ENCODE measurements around the gene UCHL5.
"Not testable (repeated sequence)": the region's sequence is repeated elsewhere in the genome, so short reads cannot be mapped to it uniquely, and the experiment has no call there.

The UCHL5 gene

DNA sequence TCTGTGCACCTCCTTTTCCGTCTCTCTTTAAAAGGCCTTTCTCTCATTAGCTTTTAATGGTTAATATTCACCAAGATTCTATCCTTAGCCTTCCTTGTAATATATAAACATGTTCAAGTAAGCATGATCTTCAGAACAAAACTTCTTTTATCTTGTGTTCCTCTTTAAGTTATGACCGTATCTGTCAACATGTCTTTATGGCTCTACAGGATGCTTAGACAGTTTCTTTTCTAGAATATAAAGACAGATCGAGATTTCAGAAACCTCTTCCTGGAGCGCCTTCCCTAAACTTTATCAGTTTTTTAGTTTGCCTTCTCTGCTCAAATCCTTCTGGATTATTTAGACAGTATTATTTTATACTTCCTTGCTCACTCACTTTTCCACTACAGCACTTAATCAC lies 7.4 kb upstream of the UCHL5 start:
- FAIRE-seq (no peak), DNase-seq (ENCODE audit: insufficient read length, low spot score) (no peak)

GRCh38 chr1:193065954-193066353 lies 6.8 kb upstream of the UCHL5 start:
- DNase-seq (ENCODE audit: insufficient read length, low spot score) (no peak), FAIRE-seq (no peak)

DNA sequence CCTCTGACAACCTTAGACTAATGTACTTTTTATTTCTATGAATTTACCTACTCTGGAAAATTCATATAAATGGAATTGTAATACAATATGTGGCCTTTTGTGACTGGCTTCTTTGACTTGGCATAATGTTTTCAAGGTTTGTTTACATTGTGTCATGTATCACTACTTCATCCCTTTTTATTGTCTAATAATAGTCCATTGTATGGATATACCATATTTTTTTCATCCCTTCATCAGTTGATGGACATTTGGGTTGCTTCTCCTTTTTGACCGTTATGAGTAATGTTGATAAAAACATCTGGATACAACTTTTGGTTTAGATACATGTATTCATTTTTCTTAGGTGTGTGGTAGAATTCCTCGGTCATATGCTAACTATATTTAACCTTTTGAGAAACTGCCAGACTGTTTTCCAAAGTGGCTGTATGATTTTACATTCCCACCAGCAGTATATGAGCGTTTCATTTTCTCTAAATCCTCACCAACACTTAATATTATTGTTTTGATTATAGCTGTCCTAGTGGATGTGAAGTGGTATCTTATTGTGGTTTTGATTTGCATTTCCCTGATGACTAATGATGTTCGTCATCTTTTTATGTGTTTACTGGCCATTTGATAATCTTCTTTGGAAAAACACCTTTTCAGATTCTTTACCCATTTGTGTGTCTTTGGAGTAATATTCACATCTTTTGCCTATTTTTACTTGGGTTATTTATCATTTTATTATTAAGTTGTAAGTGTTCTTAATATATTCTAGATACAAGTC lies 3.7 kb upstream of the UCHL5 start:
- DNase-seq (ENCODE audit: insufficient read length, low spot score) = no peak
- FAIRE-seq = no peak

DNA sequence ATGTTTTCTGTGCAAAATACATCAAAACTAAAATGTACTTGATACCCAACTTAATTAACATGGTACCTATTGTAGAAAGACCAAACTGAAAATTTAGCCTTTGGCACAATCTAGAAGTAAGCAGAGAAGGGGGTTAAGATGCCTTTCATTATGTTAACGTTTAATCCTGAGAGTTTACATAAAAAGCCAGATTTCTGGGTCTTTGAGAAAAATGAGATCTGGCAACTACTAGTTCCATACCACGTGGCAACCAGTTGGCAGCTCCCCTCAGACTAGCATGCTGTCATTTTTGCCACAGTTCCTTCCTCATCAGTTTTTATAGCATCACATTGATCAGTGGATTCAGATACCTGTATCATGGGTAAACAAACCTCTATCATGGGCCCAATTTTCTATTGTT lies 1.8 kb upstream of the UCHL5 start:
- FAIRE-seq (peak; percentile 68), DNase-seq (ENCODE audit: insufficient read length, low spot score) (no peak)

DNA sequence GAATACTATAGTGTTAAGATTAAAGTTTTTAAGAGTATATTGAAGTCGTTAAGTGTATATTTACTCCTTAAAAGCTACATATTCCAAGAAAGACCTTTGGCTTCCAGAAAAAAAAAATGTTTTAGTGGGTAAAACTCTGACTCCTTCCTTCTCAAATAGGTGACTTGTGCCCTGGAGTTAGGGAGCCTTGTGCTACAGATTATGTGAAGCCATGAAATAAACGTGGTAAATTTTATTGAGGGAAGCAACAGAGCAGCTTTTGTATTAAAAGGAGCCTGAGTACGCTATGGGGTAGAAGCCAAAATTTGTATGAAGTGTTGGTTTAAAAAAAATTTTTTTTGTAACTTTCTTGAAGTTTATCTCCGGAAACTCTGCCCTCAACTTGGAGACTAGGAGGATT lies 1.2 kb upstream of the UCHL5 start:
- no peak for FAIRE-seq

GRCh38 chr1:193060115-193060403 lies 899 bp upstream of the UCHL5 start:
- DNase-seq (ENCODE audit: insufficient read length, low spot score) (no peak), FAIRE-seq (no peak)

More for the DNA sequence above, 1.2 kb upstream of the UCHL5 start:
- no peak for DNase-seq (ENCODE audit: insufficient read length, low spot score)

GRCh38 chr1:193058529-193059281 lies 455 bp downstream of the UCHL5 start:
- peak; percentile 91 for FAIRE-seq
- no peak for DNase-seq (ENCODE audit: insufficient read length, low spot score)

- peak; percentile 35 for FAIRE-seq
Observed at GRCh38 chr1:193054169-193054675, 4.9 kb downstream of the UCHL5 start.

DNA sequence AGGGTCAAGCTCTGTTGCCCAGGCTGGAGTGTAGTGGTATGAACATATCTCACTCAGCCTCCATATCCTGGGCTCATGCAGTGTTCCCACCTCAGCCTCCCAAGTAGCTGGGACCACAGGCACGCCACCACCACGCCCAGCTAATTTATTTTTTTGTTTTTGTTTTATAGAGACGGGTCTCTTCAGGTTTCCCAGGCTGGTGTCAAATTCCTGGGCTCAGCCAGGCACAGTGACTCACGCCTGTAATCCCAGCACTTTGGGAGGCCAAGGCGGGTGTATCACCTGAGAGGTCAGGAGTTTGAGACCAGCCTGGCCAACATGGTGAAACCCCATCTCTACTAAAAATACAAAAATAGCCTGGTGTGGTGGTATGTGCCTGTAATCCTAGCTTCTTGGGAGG lies 10.2 kb downstream of the UCHL5 start:
- DNase-seq (ENCODE audit: insufficient read length, low spot score); FAIRE-seq: not testable (repeated sequence)

More at GRCh38 chr1:193054169-193054675, 4.9 kb downstream of the UCHL5 start:
- DNase-seq (ENCODE audit: insufficient read length, low spot score) = no peak

DNA sequence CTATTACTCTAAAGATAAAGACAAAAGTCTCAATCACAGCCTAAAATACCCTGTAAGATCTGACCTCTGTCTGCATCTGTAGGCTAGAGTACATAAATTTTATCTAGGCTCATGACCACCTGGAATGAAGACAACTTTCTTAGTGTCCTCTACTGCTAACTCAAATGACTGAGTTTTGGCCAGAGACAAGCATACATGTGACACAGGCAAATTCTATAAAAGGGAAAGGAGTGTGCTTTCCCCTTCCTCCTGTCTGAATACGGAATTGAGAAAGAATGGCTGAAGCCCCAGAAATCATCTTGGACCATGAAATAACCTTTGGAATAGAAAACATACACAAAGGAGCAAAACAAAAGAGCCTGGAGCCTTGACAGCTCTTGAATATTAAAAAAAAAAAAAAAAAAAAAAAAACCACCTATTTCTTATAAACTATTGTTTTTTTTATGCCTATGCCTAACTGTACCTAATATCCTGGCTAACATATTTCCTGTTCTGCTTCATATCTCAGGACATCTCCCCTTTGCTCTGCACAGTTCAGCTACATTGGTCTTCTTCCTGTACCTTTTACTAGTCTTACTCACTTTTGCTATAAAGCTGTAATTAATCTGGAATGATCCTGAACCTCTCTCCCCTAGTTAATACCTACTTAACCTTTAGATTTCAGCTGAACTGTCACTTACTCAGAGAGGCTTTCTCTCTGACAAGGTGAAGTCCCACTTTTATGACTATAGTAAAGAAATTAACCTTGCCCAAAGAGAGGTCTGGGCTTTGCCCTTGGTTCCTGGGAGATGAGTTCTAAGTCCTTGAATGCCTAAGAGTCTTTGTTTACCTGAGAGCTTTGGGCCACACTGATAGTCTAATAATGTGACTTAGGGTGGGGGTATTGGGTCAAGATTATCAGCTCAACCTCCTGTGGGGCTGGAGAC lies 16.1 kb downstream of the UCHL5 start:
- DNase-seq (ENCODE audit: insufficient read length, low spot score) (no peak), FAIRE-seq (peak; percentile 18)

DNA sequence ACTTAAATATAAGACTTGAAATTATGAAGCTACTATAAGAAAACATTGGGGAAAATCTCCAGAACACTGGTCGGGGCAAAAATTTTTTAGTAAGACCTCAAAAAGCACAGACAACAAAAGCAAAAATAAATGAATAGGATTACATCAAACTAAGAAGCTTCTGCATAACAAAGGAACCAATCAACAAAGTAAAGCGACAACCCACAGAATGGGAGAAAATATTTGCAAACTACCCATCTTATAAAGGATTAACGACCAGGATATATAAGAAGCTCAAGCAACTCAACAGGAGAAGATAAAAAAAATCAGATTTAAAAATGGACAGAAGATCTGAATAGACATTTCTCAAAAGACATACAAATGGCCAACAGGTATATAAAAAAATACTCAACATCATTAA lies 19.1 kb downstream of the UCHL5 start:
- FAIRE-seq = no peak
- DNase-seq (ENCODE audit: insufficient read length, low spot score) = no peak

DNA sequence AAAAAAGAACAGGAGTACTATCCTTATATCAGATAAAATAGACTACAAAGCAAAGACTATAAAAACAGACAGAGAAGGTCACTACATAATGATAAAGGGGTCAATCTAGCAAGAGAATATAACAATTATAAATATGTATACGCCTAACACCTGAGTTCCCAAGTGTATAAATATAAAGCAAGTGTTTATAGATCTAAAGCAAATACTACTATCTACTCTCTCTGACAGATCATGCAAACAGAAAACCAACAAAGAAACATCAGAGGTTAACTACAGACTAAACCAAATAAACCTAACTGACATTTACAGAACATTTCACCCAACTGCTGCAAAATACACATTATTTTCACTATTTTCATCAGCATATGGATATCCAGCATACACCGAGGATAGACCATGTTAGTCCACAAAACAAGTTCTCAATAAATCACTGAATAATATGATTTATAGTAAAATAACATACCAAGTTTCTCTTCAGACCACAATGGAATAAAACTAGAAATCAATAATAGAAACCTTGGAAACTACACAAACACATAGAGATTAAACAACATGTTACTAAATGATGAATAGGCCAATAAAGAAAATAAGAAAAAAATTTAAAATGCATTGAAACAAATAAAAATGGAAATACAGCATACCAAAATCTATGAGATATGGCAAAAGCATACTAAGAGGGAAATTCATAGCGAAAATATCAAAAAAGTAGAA lies 22.7 kb downstream of the UCHL5 start:
- no peak for DNase-seq (ENCODE audit: insufficient read length, low spot score)
- FAIRE-seq = no peak

DNA sequence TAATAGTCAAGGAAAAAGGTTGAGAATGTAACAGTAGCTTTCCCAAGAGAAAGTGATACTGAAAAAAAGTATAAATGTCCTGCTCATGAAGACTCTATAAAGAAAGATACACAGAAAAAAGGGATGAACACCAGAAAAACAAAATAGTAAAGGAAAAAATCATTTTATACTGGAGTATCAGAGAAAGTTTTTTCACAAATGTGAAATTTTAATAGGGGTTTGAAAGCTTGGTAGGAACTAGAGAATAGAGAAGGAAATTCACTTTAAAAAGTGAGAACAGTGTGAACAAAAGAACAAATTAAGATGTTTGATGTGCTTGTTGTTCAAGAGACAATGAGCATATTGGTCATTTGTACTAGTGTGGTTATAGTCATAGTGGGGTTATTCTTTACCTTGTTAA lies 25.6 kb downstream of the UCHL5 start:
- FAIRE-seq (no peak), DNase-seq (ENCODE audit: insufficient read length, low spot score) (no peak)

DNA sequence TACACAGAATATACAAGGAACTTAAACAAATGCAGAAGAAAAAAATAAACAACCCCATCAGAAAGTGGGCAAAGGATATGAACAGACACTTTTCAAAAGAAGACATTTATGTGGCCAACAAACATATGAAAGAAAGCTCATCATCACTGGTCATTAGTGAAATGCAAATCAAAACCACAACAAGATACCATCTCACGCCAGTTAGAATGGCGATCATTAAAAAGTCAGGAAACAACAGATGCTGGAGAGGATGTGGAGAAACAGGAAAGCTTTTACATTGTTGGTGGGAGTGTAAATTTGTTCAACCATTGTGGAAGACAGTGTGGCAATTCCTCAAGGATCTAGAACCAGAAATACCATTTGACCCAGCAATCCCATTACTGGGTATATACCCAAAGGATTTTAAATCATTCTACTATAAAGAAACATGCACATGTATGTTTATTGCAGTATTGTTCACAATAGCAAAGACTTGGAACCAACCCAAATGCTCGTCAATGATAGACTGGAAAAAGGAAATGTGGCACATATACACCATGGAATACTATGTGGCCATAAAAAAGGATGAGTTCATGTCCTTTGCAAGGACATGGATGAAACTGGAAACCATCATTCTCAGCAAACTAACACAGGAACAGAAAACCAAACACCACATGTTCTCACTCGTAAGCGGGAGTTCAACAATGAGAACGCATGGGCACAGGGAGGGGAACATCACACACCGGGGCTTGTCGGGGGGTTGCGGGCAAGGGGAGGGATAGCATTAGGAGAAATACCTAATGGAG lies 26.3 kb downstream of the UCHL5 start:
- not testable (repeated sequence) for DNase-seq (ENCODE audit: insufficient read length, low spot score); FAIRE-seq

DNA sequence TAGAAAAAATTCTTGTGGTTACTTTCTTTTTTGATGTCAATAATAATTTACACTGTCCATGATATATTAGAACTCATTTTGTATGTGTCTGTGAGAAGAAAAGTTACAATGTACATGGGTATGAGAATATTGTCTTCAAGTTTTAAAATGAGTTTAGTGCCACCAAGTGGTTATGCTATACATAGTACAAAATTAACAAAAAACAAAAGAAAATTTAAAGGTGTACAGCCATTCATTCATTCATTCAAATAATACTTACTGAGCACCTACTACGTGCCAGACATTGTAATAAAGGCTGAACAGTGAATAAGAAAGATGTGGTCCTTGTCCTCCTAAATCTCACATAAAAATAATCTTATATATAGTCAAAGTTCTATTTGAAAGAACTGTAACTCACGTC lies 27.7 kb downstream of the UCHL5 start:
- FAIRE-seq (peak; percentile 70), DNase-seq (ENCODE audit: insufficient read length, low spot score) (no peak)

- no peak for FAIRE-seq
Observed at GRCh38 chr1:193030280-193030679, 28.9 kb downstream of the UCHL5 start.

DNA sequence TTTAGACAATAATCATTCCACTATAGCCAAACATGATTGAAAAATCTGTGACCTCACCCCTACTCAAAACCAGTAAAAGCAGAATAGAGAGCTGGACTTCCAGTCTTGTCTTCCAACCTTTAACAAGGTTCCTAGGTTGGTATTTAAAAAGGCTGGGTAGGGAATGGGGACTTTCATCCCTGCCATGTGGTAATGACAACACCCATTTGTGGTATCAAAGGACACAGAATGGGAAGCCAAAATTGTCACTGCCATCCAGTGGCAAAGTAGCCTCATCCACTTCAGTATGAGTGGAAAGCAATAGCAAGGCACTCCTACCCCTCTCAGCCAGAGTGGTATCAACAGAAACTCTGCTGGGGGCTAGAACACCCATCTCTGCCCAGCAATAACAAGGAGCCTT lies 33.9 kb downstream of the UCHL5 start:
- DNase-seq (ENCODE audit: insufficient read length, low spot score) (no peak), FAIRE-seq (no peak)

More at GRCh38 chr1:193030280-193030679, 28.9 kb downstream of the UCHL5 start:
- DNase-seq (ENCODE audit: insufficient read length, low spot score) = no peak

- peak; percentile 28 for FAIRE-seq
Observed at GRCh38 chr1:193019442-193020026, 39.6 kb downstream of the UCHL5 start.

GRCh38 chr1:193016788-193017187 lies 42.4 kb downstream of the UCHL5 start:
- FAIRE-seq (no peak), DNase-seq (ENCODE audit: insufficient read length, low spot score) (no peak)

More at GRCh38 chr1:193019442-193020026, 39.6 kb downstream of the UCHL5 start:
- DNase-seq (ENCODE audit: insufficient read length, low spot score) = no peak
